GM21786 (cell line): ENCODE measurements around the gene PAIP1.
A peak's percentile ranks its signal among the peaks of the same experiment; 100 is the strongest.
"Not testable (repeated sequence)": the region's sequence is repeated elsewhere in the genome, so short reads cannot be mapped to it uniquely, and the experiment has no call there.

Experiments
- ATAC-seq: cut with Tn5 transposase; IDR thresholded peaks from one replicate; pipeline ENCODE4 v1.9.1; 2021; ENCODE audit not compliant: unreplicated experiment

Gene PAIP1, protein sequence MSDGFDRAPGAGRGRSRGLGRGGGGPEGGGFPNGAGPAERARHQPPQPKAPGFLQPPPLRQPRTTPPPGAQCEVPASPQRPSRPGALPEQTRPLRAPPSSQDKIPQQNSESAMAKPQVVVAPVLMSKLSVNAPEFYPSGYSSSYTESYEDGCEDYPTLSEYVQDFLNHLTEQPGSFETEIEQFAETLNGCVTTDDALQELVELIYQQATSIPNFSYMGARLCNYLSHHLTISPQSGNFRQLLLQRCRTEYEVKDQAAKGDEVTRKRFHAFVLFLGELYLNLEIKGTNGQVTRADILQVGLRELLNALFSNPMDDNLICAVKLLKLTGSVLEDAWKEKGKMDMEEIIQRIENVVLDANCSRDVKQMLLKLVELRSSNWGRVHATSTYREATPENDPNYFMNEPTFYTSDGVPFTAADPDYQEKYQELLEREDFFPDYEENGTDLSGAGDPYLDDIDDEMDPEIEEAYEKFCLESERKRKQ

DNA sequence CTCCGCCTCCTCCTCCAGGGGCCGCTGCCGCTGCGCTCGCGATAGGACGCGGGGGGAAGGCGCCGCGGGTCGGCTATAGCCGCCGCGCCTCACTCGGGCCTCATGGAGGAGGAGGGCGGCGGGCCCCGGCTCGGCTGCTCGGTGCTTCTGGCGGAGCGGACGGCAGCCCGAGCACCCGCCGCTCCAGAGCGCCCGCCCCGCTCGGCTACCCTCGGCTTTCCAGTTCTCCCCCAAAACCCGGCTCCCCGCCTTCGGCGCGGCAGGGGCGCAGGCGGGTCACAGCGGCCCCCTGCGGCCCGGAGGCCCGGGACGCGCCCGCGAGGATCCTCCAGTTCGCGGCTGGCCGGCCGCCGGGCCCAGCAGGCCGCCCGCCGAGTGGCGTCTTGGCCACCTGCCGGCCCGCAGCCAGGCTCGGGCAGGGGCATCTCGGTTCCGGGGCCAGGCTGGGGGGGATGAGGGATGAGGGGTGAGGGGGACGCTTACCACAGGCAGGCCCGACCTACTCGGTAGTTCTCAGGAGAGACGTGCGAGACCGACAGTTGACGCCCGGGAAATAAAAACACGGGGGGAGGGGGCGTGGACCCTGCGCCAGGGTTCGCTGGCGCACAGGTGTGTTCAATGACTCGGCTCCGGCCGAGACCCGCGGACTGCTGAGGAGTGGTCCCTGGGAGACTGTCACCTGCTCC, at the start of gene PAIP1:
Gene PAIP1 (minus strand): TSS at position 221 of the 686 bp plus-strand sequence. CDS start 231 bp downstream, outside the sequence.
- peak; percentile 66 for ATAC-seq

DNA sequence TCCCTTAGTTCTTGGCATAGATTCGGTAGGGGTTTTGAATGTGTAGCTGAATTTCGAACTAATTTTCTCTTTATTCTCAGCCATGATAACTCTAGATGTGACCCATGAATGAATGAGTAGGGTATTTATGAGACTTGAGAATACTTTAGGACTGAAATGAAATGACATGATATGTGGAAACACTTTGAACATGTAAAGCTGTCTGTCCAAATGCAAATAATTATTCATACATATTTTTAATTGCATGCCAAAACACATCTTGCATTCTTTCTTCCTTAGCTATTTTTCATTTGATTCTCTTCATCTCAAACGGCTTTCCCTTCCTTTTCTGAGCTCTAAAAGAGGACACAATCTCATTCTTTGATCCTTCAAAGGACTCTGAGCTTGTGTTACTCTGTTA, 49.5 kb upstream of the PAIP1 start:
- ATAC-seq = no peak

DNA sequence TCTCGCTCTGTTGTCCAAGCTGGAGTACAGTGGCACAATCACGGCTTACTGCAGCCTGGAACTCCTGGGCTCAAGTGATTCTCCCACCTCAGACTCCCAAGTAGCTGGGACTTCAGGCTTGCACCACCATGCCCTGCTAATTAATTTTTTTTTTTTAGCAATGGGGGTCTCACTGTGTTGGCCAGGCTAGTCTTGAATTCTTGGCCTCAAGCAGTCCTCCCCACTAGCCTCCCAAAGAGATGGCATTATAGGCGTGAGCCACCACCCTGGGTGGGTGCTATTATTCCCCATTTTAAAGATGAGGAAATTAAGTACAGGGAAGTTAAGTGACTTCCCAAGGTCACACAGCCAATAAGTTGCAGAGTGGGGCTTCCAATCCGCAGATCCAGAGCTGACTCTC, 47.8 kb upstream of the PAIP1 start:
- no peak for ATAC-seq

DNA sequence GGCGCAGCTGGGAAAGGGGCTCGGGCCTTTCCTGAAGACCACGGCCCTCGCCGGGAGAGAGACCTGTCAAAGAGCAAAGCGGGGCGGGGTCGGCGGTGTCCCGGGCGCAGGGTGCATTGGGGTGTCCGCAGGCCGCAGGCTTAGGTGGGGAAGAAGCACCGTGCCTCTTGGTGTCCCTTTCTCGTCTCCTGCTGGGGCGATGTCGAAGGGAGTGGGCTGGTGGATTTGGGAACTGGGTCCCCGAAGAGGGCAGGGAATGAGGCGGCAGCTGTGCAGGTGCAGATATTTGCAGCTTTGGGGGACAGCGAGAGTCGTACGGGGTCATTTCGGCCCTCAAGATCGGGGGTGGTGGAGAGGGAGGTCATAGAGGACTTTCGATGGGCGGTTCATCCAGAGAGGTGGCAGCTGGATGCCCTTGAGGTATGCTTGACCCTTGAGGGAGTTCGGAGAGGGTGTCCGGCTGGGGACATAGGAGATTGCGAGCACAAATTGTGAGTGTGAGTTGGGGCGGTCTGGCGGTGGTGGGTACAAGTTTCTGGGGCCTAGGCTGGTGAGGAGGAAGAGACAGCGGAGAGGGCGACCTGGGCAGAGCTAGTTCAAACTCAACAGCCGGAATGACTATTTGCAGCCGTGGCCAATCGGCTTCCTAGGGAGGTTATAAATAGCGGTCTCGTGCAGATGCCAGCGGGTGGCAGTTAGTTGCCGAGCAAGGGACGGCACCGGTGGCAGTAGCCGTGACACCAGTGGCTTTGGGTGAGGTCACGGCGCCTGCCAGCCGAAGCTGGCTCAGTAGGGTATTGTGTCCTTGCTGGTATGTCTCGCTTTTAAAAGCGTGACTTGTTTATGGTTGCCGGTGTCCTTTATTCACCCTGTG, 46.7 kb upstream of the PAIP1 start:
- ATAC-seq = peak; percentile 60

DNA sequence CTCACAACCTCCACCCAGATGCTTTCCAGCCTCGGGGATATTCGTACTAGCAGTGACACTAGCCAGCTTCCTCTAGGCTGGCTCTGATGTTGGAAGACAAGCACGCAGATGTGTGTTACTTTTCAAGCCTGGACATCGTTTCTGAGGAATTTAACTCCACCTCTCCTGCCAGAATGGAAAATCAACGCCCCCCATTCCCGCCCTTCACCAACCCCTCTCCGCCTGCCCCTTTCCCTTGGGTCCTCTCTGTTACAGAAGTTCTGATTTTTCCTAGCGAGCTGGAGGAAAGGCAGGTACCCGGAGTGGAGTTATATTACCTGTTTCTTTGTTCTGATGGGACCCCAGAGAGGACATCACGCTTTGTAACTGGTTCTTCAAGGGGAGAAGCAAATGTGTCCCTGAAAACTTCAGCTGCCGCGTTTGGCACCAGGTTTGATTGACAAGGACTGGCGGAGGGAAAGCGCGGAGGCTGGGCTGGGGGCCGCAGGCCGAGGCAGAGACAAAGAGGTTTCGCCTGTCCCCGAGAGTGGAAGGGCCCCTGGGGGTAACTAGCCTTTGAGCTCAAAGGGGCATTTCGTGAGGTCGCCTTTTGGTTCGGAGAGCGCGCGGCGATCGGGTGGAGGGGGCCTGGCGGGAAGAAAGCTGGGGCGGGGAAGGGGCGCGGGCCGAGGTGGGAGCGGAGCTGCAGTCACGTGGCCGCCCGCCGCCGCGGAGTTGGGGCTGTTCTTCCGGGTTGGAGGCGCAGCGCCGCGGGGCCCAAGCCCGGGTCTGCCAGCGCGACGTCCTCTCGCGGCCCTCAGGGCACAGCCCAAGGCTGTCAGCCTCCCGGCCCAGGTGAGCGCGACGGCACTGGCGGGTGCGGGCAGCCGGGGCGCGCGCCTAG, 45.8 kb upstream of the PAIP1 start, which contains the start of gene NNT:
Gene NNT (plus strand): TSS at position 720 of the 883 bp plus-strand sequence. CDS start 6,016 bp downstream, outside the sequence.
- peak; percentile 64 for ATAC-seq

DNA sequence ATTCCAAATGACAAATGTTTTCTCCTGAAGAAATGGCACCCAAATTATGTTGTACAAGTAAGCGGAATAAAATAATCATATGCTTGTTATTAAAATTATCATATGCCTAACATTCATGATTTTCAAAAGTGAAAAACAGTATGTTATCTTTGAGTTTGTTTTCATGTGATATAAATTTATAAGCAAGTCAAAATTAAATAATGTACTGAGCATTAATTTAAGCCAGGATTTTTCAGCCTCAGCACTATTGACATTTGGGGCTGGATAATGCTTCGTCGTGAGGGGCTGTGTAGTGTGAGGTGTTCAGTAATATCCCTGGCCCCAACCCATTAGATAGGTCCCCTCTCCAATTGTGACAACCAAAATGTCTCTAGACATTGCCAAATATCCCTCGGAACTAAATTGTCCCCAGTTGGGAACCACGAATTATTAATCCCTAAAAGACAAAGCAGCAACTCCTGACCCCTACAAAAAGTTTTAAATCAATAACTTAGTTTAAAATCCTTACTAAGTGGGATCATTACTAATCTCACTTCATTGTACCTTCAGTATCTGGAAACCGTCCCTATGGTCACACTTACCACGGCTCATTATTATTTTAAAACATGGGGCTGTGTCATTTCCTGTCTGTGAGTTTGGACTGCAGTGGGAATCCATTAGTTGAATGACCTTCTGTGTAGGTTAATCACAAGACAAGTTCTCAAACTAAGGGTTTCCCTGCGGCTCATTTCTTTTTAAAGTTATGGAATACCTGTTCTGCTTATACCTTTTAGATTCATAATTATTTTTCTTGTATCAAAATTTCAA, 44.8 kb upstream of the PAIP1 start:
- ATAC-seq = peak; percentile 33

DNA sequence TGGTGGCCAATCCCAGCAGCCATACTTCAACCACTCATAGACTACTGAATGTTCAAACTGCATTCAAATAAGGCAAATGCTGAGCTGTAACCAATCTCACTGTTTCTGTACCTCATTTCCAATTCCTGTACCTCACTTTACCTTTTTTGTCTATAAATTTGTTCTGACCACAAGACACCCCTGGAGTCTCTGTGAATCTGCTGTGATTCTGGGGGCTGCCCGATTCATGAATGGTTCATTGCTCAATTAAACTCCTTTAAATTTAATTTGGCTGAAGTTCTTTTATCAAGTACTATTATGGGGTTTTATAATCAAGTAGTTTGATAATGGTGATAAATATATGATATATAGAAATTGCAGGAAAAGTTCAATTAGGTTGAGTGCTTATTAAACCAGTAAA, 42.0 kb upstream of the PAIP1 start:
- ATAC-seq = not testable (repeated sequence)

DNA sequence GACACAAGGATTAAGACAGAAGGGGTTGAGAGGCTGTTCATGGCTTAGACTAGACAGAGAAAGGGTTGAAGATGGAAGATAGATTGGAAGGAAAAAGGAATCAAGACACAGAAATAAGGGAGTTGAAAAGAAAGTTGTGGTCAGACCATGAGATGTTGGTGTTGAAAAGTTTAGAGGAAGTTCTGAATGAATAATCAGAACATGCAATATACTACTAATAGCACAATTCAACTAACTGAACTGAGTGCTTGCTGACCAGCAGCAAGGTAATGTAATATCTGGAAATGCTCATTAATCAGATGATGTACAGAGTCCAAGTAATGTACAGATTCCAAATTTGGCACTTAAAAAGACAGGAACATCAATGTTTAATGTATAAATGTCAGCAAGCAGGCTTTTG, 35.5 kb upstream of the PAIP1 start:
- no peak for ATAC-seq

DNA sequence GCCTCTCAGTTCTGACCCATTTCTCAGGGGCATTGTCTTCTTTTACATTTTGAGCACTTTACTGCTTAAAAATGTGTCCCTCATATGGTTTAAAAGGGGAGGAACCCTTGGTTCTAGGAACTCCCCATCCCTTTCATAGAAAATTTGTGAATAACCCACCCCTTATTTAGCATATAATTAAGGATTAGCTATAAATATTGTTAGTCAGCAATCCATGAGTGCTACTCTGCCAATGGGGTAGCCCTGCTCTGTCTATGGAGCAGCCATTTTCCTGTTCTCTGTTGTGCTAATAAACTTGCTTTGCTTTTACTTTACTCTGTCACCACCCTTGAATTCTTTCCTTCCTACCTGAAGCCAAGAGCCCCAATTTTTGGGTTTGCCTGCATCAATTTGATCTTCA, 33.8 kb upstream of the PAIP1 start:
- no peak for ATAC-seq

DNA sequence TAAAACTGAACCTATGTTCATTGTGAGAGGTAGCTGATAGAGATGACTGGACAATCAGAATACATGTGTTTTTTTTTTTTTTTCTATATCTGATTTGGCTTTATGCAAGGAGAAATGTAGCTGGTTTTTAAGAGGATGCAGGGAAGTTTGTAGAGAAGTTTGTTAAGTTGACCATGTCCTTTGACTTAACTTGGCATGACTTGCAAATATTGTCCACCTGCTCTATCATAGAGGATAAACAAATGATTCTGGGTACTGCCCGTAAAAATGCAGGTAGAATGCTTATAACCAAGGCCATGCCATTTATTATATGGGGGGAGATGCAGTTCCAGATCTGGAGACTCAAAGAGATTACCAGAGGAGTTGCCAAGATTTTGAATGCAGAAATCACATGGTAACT, 32.4 kb upstream of the PAIP1 start:
- no peak for ATAC-seq

DNA sequence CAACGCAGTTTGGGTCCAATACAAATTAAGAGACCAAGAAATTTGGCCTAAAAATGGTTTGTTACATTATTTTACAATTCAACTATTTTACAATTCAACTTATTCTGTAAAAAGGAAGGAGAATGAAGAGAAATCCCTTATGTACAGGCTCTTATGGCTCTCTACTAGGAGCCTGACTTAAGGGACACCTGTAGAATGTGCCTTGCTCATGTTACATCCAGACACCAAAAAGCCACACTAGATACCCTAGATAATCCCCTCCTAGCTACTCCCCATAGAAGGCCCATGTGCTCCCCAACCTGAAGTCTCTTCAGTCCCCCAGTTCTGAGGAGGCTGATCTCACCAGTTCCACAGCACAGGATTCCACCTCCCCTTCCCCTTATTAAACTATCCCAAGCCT, 32.0 kb upstream of the PAIP1 start:
- no peak for ATAC-seq

DNA sequence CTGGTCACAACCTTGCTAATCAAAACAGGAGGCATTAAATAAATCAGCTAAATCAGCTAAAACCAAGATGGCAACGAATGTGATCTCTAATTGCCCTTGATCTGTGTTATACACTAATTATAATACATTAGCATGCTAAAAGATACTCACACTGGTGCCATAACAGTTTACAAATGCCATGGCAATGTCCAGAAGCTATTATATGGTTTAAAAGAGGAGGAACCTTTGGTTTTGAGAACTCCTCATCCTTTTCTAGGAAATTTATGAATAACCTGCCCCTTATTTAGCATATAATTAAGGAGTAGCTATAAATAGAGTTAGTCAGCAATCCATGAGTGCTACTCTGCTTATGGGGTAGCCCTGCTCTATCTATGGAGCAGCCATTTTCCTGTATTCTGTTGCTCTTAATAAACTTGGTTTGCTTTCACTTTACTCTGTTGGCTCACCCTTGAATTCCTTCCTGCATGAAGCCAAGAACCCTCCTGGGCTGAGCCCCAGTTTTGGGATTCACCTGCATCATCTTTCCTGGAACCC, 27.4 kb upstream of the PAIP1 start:
- no peak for ATAC-seq

DNA sequence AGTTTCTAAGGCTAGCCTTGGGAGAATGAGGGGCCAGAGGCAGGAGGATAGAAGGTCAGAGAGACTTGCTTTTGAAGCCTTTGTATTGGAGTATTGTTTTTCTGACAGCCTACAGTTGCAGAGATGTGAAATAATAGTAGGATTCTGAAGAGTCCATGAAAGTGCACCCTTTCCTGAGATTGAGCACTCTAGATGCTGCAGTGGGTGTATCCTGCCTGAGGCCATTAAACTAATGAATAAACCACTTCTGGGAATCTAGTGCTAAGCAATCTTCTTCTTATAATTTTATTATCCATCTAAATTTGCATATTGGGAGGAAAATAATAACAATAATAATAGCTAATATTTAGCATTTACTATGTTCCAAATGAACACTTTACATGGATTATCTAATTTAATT, 26.8 kb upstream of the PAIP1 start:
- no peak for ATAC-seq

DNA sequence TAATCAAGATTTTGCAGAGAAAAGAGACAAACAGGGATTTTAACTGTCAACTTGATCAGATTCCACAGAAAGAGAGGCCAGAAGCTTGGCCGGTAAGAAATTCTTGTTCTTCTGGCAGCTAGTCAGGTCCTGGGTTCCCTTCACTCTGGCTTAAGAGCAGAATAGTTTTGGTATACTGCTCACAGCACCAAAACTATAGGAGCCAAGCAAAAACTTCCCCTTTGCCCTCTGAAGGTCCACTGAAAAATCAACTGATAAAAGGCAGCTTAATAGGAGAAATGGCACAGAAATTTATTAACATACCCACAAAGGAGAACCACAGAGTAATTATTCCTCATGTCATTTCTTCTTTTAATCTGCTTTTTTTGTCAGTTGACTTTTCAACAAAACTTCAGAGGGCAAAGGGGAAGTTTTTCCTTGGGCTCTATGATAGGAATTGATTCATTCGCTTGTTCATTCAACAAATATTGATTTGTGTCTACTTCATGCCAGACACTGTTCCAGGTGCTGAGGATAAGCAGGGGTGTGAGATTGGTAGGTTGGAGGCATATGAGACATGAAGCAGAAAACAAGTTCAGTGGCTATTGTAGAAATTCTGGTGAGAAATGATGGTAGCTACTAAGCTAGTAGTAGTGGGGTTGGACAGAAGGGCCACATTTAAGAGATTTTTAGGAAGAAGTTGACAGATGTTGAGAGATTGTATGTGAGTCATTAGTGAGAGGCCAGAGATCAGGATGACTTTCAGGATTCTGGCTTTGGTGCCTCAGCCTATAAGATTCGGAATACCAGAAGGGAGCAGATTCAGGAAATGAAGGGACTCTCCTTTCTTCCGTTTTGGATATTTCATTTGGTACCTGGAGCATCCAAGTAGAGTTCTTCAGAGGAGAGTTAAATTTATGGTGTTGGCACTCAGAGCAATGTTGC, 25.5 kb upstream of the PAIP1 start:
- no peak for ATAC-seq

DNA sequence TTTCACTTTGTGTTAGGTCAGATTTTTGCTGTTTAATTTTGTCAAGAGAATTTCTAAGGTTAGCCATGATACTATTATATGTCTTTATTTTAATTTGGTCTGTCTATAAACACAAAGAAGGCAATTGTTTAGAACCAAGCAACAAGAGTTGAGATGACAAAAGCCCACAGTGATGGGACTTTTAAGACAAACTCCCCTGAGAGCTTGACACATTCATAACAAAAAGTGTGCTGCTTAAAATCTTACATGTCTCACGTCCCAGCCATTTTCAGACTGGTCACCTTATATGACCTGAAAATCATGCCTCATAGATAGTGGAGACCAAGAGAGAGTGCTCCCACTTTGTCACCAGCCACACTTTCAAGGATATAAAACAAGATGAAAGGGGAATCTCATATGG, 24.5 kb upstream of the PAIP1 start:
- no peak for ATAC-seq

DNA sequence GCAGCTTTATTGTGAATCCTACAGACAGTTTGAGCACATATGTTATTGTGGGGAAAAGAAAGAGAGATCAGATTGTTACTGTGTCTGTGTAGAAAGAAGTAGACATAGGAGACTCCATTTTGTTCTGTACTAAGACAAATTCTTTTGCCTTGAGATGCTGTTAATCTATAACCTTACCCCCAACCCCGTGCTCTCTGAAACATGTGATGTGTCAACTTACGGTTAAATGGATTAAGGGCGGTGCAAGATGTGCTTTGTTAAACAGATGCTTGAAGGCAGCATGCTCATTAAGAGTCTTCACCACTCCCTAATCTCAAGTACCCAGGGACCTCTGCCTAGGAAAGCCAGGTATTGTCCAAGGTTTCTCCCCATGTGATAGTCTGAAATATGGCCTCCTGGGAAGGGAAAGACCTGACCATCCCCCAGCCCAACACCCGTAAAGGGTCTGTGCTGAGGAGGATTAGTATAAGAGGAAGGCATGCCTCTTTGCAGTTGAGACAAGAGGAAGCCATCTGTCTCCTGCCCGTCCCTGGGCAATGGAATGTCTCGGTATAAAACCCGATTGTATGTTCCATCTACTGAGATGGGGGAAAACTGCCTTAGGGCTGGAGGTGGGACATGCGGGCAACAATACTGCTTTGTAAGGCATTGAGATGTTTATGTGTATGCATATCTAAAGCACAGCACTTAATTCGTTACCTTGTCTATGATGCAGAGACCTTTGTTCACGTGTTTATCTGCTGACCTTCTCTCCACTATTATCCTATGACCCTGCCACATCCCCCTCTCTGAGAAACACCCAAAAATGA, 23.7 kb upstream of the PAIP1 start:
- ATAC-seq = not testable (repeated sequence)

DNA sequence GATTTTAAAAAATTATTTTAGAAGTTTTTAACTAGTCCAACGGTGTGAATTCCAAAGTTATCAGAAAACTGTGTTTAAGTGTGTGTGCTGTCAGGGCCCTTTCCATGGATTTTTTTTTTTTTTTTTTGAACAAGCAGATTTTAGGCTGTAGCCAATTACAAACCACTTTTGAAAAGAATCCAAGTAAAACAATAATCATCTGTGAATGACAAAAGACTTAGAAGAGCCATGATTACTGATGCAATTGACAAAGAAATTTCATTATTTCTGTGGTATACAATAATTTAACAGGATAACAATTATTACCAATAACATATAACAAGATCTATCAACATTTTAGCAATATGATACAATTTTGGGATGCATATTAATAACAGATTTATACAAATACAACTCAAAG, 16.2 kb upstream of the PAIP1 start:
- ATAC-seq = no peak
